ENCODE data around the gene DENND1A. TPM values are rescaled to one million over a fixed set of nuclear protein-coding genes. Genes with fewer than 3 reads are reported as not detected.
"Not testable (repeated sequence)": the region's sequence is repeated elsewhere in the genome, so short reads cannot be mapped to it uniquely, and the experiment has no call there.

Gene DENND1A
- total RNA-seq, 2 donors from 2014 or later, result 22.8 to 24.4 TPM

- DNase-seq (ENCODE audit: low spot score), result no peak
- intact Hi-C loops (cut with DNase I), result loop anchor here in 1 of 2 donors (10.0 kb wide), 1 partner anchor 240 kb away; no protein-coding TSS in a partner anchor
Observed at GRCh38 chr9:123344192-123344949, 585.6 kb downstream of the DENND1A start.

DNA sequence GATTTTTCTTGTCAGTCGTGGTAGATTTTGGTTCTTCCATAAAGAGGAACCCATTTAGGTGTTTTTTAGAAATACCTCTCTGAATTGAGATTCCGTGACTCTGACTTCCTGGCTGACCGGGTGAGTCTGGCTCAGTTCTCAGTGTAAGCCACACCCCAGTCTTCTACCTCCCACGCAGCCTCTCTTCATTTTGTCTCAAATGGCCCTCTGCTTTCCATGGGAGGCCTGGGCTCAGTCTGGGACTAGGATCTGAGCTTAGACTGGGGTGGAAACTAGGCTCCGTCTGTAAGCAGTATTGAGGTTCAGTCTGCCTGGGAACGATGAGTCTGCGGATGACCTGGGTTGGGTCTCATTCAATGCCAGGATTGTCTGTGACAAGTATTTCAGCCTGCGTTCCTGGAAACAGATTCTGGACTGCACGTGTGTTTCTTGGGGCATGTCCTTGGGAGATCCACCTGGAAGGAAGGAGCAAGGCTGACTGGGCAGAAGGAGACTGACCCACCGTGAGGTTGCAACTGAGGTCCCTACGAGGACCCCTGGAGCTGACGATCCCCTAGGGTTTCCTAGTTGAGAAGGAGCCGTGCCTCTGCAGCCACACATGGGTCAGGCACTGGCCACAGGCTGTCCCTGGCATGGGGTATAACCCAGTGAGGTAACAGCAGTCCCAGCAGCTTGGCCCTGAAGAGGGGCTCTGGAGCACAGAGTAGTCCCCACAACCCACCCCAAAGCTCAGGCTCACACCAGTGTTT lies 586.3 kb downstream of the DENND1A start:
- DNase-seq (ENCODE audit: low spot score), result no peak
- intact Hi-C loops (cut with DNase I), result loop anchor here in 1 of 2 donors (10.0 kb wide), 1 partner anchor 239 kb away; no protein-coding TSS in a partner anchor

GRCh38 chr9:123342247-123342646 lies 587.7 kb downstream of the DENND1A start:
- DNase-seq (ENCODE audit: low spot score), result no peak
- intact Hi-C loops (cut with DNase I), result loop anchor here in 1 of 2 donors (10.0 kb wide), 1 partner anchor 237 kb away; no protein-coding TSS in a partner anchor

- intact Hi-C loops (cut with DNase I), result loop anchor here in 1 of 2 donors (10.0 kb wide), 1 partner anchor 237 kb away; no protein-coding TSS in a partner anchor
- DNase-seq (ENCODE audit: low spot score), result no peak
Observed at GRCh38 chr9:123341816-123342215, 588.1 kb downstream of the DENND1A start.

- DNase-seq (ENCODE audit: low spot score), result no peak
- intact Hi-C loops (cut with DNase I), result loop anchor here in 1 of 2 donors (10.0 kb wide), 1 partner anchor 235 kb away; no protein-coding TSS in a partner anchor
Observed at GRCh38 chr9:123339666-123340510, 590.0 kb downstream of the DENND1A start.

GRCh38 chr9:123338710-123339665 lies 590.9 kb downstream of the DENND1A start:
- no peak for DNase-seq (ENCODE audit: low spot score)
- intact Hi-C loops (cut with DNase I), result no loop called here

GRCh38 chr9:123337971-123338370 lies 592.0 kb downstream of the DENND1A start:
- DNase-seq (ENCODE audit: low spot score), result no peak
- intact Hi-C loops (cut with DNase I), result no loop called here

DNA sequence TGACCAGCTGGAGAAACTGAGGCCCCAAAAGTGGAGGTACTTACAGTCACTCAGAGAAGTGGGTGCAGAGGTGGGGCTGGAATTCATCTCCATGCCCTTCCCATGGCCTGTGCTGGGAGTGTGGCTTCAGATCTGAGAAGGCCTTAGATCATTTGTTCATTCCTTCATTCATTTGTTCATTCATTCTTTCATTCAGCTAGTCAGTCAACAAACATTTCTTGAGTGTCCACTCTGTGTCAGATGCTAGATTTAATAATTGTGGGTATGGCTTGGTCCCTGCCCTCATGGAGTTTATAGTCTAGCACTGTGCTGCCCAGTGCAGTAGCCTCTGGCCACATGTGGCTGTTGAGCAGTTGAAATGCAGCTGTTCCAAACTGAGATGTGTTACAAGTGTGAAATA lies 593.0 kb downstream of the DENND1A start:
- intact Hi-C loops (cut with DNase I), result no loop called here
- DNase-seq (ENCODE audit: low spot score), result no peak

GRCh38 chr9:123336449-123336848 lies 593.5 kb downstream of the DENND1A start:
- intact Hi-C loops (cut with DNase I), result no loop called here
- DNase-seq (ENCODE audit: low spot score), result no peak

GRCh38 chr9:123335986-123336329 lies 594.0 kb downstream of the DENND1A start:
- DNase-seq (ENCODE audit: low spot score), result no peak
- intact Hi-C loops (cut with DNase I), result no loop called here

- intact Hi-C loops (cut with DNase I), result no loop called here
- no peak for DNase-seq (ENCODE audit: low spot score)
Observed at GRCh38 chr9:123335193-123335985, 594.5 kb downstream of the DENND1A start.

DNA sequence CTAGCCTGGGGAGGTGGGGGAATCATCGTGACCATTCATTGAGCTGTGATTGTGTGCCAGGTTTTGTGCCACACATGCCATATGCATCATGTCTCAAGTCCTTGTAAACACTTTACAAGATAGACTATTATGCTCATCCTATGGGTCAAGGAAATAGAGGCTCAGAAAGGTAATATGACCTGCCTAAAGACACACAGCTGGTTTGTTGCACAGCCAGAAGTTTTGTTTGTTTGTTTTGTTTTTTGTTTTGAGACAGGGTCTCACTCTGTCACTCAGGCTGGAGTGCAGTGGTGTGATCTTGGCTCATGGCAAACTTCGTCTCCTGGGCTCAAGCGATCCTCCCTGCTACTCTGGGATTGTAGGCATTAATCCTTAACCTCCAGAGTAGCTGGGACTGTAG lies 595.3 kb downstream of the DENND1A start:
- DNase-seq (ENCODE audit: low spot score), result no peak
- intact Hi-C loops (cut with DNase I), result no loop called here

DNA sequence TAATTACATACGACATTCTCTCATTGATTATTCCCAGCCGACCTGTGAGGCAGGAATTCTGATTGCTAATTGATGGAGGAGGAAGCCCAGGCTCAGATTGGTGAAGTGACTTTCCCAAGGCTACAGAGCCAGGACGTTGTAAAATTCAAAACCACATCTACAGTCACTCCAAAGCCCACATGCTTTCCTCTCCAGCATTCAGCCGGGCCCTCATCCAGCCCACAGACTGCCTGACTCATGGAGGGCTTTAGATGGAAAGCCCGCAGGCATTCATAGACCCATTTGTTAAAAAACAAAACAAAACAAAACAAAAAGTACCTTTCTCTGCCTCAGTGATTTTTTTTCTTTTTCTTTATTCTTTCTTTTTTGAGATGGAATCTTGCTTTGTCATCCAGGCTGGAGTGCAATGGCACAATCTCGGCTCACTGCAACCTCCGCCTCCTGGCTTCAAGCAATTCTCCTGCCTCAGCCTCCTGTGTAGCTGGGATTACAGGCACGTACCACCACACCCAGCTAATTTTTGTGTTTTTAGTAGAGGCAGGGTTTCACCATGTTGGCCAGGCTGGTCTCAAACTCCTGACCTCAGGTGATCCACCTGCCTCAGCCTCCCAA lies 596.8 kb downstream of the DENND1A start:
- intact Hi-C loops (cut with DNase I); DNase-seq (ENCODE audit: low spot score): not testable (repeated sequence)

GRCh38 chr9:123331346-123332060 lies 598.4 kb downstream of the DENND1A start:
- intact Hi-C loops (cut with DNase I), result no loop called here
- no peak for DNase-seq (ENCODE audit: low spot score)

Data from posterior vena cava (tissue), 2 donors.